Brain microvascular endothelial cell (primary cell): Measurements from ENCODE around the gene RHD.
A peak's percentile ranks its signal among the peaks of the same experiment; 100 is the strongest.

Experiments used
- DNase-seq: peaks from one replicate; pipeline ENCODE4 v3.0.0-alpha.2; 2020
- H3K27ac ChIP-seq: fragments of 250-450 bp; sonication (Bioruptor Pico); 2 replicates; pipeline ENCODE4 v1.5.1; 2020; ENCODE audit warnings: mild to moderate bottlenecking, moderate library complexity
- H3K27me3 ChIP-seq: fragments of 250-450 bp; sonication (Bioruptor Pico); replicated peaks from 2 replicates; pipeline ENCODE4 v1.5.1; 2020; ENCODE audit warnings: mild to moderate bottlenecking
- H3K36me3 ChIP-seq: fragments of 250-450 bp; sonication (Bioruptor Pico); replicated peaks from 2 replicates; pipeline ENCODE4 v1.5.1; 2020; ENCODE audit warnings: mild to moderate bottlenecking
- H3K4me3 ChIP-seq: 2 replicates; pipeline ENCODE4 v1.5.1; 2011; ENCODE audit warnings: low read depth, mild to moderate bottlenecking, control low read depth, low read length, moderate library complexity
- CTCF ChIP-seq: IDR thresholded peaks from 2 replicates; pipeline ENCODE4 v1.5.1; 2011; ENCODE audit warnings: low read depth, mild to moderate bottlenecking, moderate library complexity, low read length, control low read depth, inconsistent platforms; ENCODE audit errors: missing control alignments
- in situ Hi-C: cut with HindIII; loops from 2 replicates; pipeline ENCODE4 v1.10.0; 2017; ENCODE audit warnings: low sequenced_read_pairs, low pct_ligation_motif_present

RHD gene

GRCh38 chr1:25246600-25247023 lies 25.7 kb upstream of the RHD start:
- no peak for TF ChIP-seq CTCF
- Histone ChIP-seq H3K4me3 (peak overlapping the region; percentile 100), H3K27ac (peak overlapping the region; percentile 98), H3K36me3 (peaks cover 50% of the 10 kb centered on the region), H3K27me3 (no peaks in the 10 kb centered on the region)
- in situ Hi-C loops = no loop called here
- no peak for DNase-seq

GRCh38 chr1:25247024-25247828 lies 25.1 kb upstream of the RHD start, which contains the start of gene RSRP1:
Gene RSRP1, minus strand, starts transcription at chr1:25247454. Its CDS starts 491 bp downstream, at chr1:25246963.
- Histone ChIP-seq H3K36me3 (peaks cover 44% of the 10 kb centered on the region), H3K4me3 (peak within 1 kb of the TSS; percentile 100), H3K27me3 (no peaks in the 10 kb centered on the region), H3K27ac (peak within 1 kb of the TSS; percentile 98)
- no peak for TF ChIP-seq CTCF
- in situ Hi-C loops = no loop called here
- peak; percentile 98 for DNase-seq

GRCh38 chr1:25247829-25248754 lies 24.2 kb upstream of the RHD start:
- no peak for DNase-seq
- H3K27me3 ChIP-seq = no peaks in the 10 kb centered on the region
- in situ Hi-C loops = no loop called here
- peak overlapping the region; percentile 100 for H3K4me3 ChIP-seq
- peak; percentile 21 for TF ChIP-seq CTCF
- H3K27ac ChIP-seq = peak overlapping the region; percentile 98
- H3K36me3 ChIP-seq = peaks cover 35% of the 10 kb centered on the region

GRCh38 chr1:25253911-25254310 lies 18.4 kb upstream of the RHD start:
- no peak for TF ChIP-seq CTCF
- no peaks in the 10 kb centered on the region for H3K36me3 ChIP-seq
- in situ Hi-C loops = no loop called here
- H3K4me3 ChIP-seq = no peak overlapping the region
- peak; percentile 31 for DNase-seq
- H3K27ac ChIP-seq = no peak overlapping the region
- H3K27me3 ChIP-seq = no peaks in the 10 kb centered on the region

GRCh38 chr1:25255706-25256577 lies 16.4 kb upstream of the RHD start:
- no peak overlapping the region for H3K4me3 ChIP-seq
- in situ Hi-C loops = no loop called here
- no peak for TF ChIP-seq CTCF
- H3K27ac ChIP-seq = no peak overlapping the region
- no peaks in the 10 kb centered on the region for H3K36me3 ChIP-seq
- no peak for DNase-seq
- H3K27me3 ChIP-seq = no peaks in the 10 kb centered on the region
